HL-60/S4 (cell line): Measurements from ENCODE around the gene SKIL.
"Not testable (repeated sequence)": the region's sequence is repeated elsewhere in the genome, so short reads cannot be mapped to it uniquely, and the experiment has no call there.

ENCODE experiments used
- in situ Hi-C: fragments of 300-500 bp; cut with MboI; formaldehyde crosslinking; loops from 2 replicates; pipeline ENCODE4 v1.14.3; 2022; ENCODE audit warnings: low sequenced_read_pairs

The SKIL gene

GRCh38 chr3:170357176-170358041, at the start of gene SKIL:
SKIL (plus strand) TSS chr3:170357715; CDS start chr3:170360332, 2,617 bp downstream.
- in situ Hi-C loops = no loop called here

- in situ Hi-C loops = no loop called here
These were observed 48.5 kb upstream of the SKIL start for GRCh38 chr3:170309046-170309445.

GRCh38 chr3:170317954-170318353, 39.6 kb upstream of the SKIL start:
- in situ Hi-C loops = no loop called here

GRCh38 chr3:170320461-170321121, 36.9 kb upstream of the SKIL start:
- in situ Hi-C loops = no loop called here

GRCh38 chr3:170321321-170322034, 36.0 kb upstream of the SKIL start:
- in situ Hi-C loops = no loop called here

GRCh38 chr3:170322566-170323269, 34.8 kb upstream of the SKIL start:
- in situ Hi-C loops = no loop called here

- in situ Hi-C loops = no loop called here
These were observed 34.2 kb upstream of the SKIL start for GRCh38 chr3:170323331-170323730.

- in situ Hi-C loops = no loop called here
These were observed 32.6 kb upstream of the SKIL start for GRCh38 chr3:170324962-170325361.

GRCh38 chr3:170327040-170327808, 30.3 kb upstream of the SKIL start:
- in situ Hi-C loops = no loop called here

- in situ Hi-C loops = not testable (repeated sequence)
These were observed 29.5 kb upstream of the SKIL start for GRCh38 chr3:170327868-170328548.

- in situ Hi-C loops = no loop called here
These were observed 27.1 kb upstream of the SKIL start for GRCh38 chr3:170330366-170330765.

- in situ Hi-C loops = no loop called here
These were observed 26.4 kb upstream of the SKIL start for GRCh38 chr3:170331143-170331542.

- in situ Hi-C loops = no loop called here
These were observed 20.1 kb upstream of the SKIL start for GRCh38 chr3:170337420-170337819.

- in situ Hi-C loops = no loop called here
These were observed 18.7 kb upstream of the SKIL start for GRCh38 chr3:170338690-170339340.

GRCh38 chr3:170342273-170342672, 15.2 kb upstream of the SKIL start:
- in situ Hi-C loops = not testable (repeated sequence)

- in situ Hi-C loops = not testable (repeated sequence)
These were observed 13.7 kb upstream of the SKIL start for GRCh38 chr3:170343859-170344258.

- in situ Hi-C loops = no loop called here
These were observed 12.5 kb upstream of the SKIL start for GRCh38 chr3:170344971-170345370.

GRCh38 chr3:170346481-170347392, 10.8 kb upstream of the SKIL start:
- in situ Hi-C loops = no loop called here
